GM23338 (cell line): Measurements from ENCODE around the gene MBD1. TPM values are rescaled to one million over a fixed set of nuclear protein-coding genes. Genes with fewer than 3 reads are reported as not detected.
A peak's percentile ranks its signal among the peaks of the same experiment; 100 is the strongest.

Source experiments
- ATAC-seq: fragments of 200-7000 bp; cut with Tn5 transposase; 3 replicates; pipeline ENCODE4 v1.9.1; 2020
- DNase-seq: peaks from one replicate; pipeline ENCODE4 v3.0.0-alpha.2; 2015; ENCODE audit warnings: low spot score
- H2AFZ ChIP-seq: fragments of 200-600 bp; sonication (generic); 2 replicates; pipeline ENCODE4 v1.8.0; 2016; ENCODE audit warnings: antibody characterized with exemption, mild to moderate bottlenecking, moderate library complexity
- H3F3A ChIP-seq: fragments of 200-600 bp; sonication (generic); replicated peaks from 2 replicates; pipeline ENCODE4 v1.8.0; 2017; ENCODE audit warnings: antibody characterized with exemption, mixed run types, low read depth
- H3K27ac ChIP-seq: fragments of 200-600 bp; sonication (generic); 2 replicates; pipeline ENCODE4 v1.6.1; 2016; ENCODE audit warnings: low read depth
- H3K27me3 ChIP-seq: fragments of 200-600 bp; sonication (generic); 2 replicates; pipeline ENCODE4 v1.8.0; 2016; ENCODE audit warnings: mild to moderate bottlenecking, mixed run types, moderate library complexity; ENCODE audit not compliant: insufficient read depth
- H3K36me3 ChIP-seq: fragments of 200-600 bp; sonication (generic); 2 replicates; pipeline ENCODE4 v1.8.0; 2016; ENCODE audit warnings: mild to moderate bottlenecking; ENCODE audit not compliant: insufficient read depth
- H3K4me1 ChIP-seq: fragments of 200-600 bp; sonication (generic); 2 replicates; pipeline ENCODE4 v1.8.0; 2016; ENCODE audit warnings: mild to moderate bottlenecking, moderate library complexity; ENCODE audit not compliant: insufficient read depth
- H3K4me2 ChIP-seq: fragments of 200-600 bp; sonication (generic); 2 replicates; pipeline ENCODE4 v1.7.1; 2017; ENCODE audit warnings: mixed run types
- H3K4me3 ChIP-seq: fragments of 200-600 bp; sonication (generic); 2 replicates; pipeline ENCODE4 v1.6.1; 2016; ENCODE audit warnings: mixed run types
- H3K79me2 ChIP-seq: fragments of 200-600 bp; sonication (generic); replicated peaks from 2 replicates; pipeline ENCODE4 v1.8.0; 2017; ENCODE audit warnings: mild to moderate bottlenecking; ENCODE audit not compliant: insufficient read depth
- H3K9me2 ChIP-seq: fragments of 200-600 bp; sonication (generic); 2 replicates; pipeline ENCODE4 v1.8.0; 2017; ENCODE audit not compliant: insufficient read depth
- H4K20me1 ChIP-seq: fragments of 200-600 bp; sonication (generic); replicated peaks from 2 replicates; pipeline ENCODE4 v1.8.0; 2017; ENCODE audit warnings: mild to moderate bottlenecking; ENCODE audit not compliant: insufficient read depth
- H3K27ac Mint-ChIP-seq: 2 replicates; pipeline ENCODE4 v1.8.0; 2020; ENCODE audit warnings: inconsistent platforms, mild to moderate bottlenecking, moderate library complexity, mixed read lengths
- H3K27me3 Mint-ChIP-seq: 3 replicates; pipeline ENCODE4 v1.8.0; 2022; ENCODE audit warnings: low read depth, mild to moderate bottlenecking, moderate library complexity, mixed read lengths, inconsistent platforms; ENCODE audit not compliant: insufficient read depth, poor library complexity
- H3K36me3 Mint-ChIP-seq: 3 replicates; pipeline ENCODE4 v1.8.0; 2021; ENCODE audit warnings: low read depth, mild to moderate bottlenecking, inconsistent platforms, moderate library complexity, mixed read lengths
- H3K4me1 Mint-ChIP-seq: 3 replicates; pipeline ENCODE4 v1.8.0; 2020; ENCODE audit warnings: mild to moderate bottlenecking, inconsistent platforms, mixed read lengths
- H3K4me3 Mint-ChIP-seq: 3 replicates; pipeline ENCODE4 v1.8.0; 2021; ENCODE audit warnings: moderate library complexity, mild to moderate bottlenecking, inconsistent platforms, mixed read lengths
- H3K9me3 Mint-ChIP-seq: 3 replicates; pipeline ENCODE4 v1.8.0; 2020; ENCODE audit warnings: moderate library complexity, mild to moderate bottlenecking, inconsistent platforms, mixed read lengths
- CREB1 ChIP-seq: fragments of 250-450 bp; sonication (Bioruptor Pico); IDR thresholded peaks from 2 replicates; pipeline ENCODE4 v1.5.0; 2020; ENCODE audit warnings: low read depth, mild to moderate bottlenecking, moderate library complexity
- POLR2AphosphoS5 ChIP-seq: IDR thresholded peaks from 2 replicates; pipeline ENCODE4 v1.6.1; 2016; ENCODE audit warnings: antibody characterized with exemption, low read depth
- STAT1 ChIP-seq: IDR thresholded peaks from one replicate; pipeline ENCODE4 v1.6.1; 2016; ENCODE audit warnings: antibody characterized with exemption; ENCODE audit not compliant: unreplicated experiment
- polyA plus RNA-seq: library from polyadenylated mRNA; unstranded; fragments of >200 nt; fragmentation: Nextera tagmentation; extraction: Ambion mirVana; gene quantifications from 2 replicates; pipeline ENCODE4 v1.2.1, GENCODE V29; 2016
- total RNA-seq: library from RNA; depleted of rRNA; stranded (reverse); fragments of >200 nt; shearing (Covaris generic); gene quantifications from 2 replicates; pipeline ENCODE4 v1.2.3, GENCODE V29; 2014
- TF ChIP-seq, protein P1 (sequence below): fragments of 250-450 bp; sonication (Bioruptor Pico); IDR thresholded peaks from 2 replicates; pipeline ENCODE4 v1.5.0; 2020; ENCODE audit warnings: mild to moderate bottlenecking, moderate library complexity

Gene MBD1
- total and polyA plus RNA-seq, 2 experiments from 2014 or later, result 17.0 to 43.5 TPM

- TF ChIP-seq, protein P1, sequence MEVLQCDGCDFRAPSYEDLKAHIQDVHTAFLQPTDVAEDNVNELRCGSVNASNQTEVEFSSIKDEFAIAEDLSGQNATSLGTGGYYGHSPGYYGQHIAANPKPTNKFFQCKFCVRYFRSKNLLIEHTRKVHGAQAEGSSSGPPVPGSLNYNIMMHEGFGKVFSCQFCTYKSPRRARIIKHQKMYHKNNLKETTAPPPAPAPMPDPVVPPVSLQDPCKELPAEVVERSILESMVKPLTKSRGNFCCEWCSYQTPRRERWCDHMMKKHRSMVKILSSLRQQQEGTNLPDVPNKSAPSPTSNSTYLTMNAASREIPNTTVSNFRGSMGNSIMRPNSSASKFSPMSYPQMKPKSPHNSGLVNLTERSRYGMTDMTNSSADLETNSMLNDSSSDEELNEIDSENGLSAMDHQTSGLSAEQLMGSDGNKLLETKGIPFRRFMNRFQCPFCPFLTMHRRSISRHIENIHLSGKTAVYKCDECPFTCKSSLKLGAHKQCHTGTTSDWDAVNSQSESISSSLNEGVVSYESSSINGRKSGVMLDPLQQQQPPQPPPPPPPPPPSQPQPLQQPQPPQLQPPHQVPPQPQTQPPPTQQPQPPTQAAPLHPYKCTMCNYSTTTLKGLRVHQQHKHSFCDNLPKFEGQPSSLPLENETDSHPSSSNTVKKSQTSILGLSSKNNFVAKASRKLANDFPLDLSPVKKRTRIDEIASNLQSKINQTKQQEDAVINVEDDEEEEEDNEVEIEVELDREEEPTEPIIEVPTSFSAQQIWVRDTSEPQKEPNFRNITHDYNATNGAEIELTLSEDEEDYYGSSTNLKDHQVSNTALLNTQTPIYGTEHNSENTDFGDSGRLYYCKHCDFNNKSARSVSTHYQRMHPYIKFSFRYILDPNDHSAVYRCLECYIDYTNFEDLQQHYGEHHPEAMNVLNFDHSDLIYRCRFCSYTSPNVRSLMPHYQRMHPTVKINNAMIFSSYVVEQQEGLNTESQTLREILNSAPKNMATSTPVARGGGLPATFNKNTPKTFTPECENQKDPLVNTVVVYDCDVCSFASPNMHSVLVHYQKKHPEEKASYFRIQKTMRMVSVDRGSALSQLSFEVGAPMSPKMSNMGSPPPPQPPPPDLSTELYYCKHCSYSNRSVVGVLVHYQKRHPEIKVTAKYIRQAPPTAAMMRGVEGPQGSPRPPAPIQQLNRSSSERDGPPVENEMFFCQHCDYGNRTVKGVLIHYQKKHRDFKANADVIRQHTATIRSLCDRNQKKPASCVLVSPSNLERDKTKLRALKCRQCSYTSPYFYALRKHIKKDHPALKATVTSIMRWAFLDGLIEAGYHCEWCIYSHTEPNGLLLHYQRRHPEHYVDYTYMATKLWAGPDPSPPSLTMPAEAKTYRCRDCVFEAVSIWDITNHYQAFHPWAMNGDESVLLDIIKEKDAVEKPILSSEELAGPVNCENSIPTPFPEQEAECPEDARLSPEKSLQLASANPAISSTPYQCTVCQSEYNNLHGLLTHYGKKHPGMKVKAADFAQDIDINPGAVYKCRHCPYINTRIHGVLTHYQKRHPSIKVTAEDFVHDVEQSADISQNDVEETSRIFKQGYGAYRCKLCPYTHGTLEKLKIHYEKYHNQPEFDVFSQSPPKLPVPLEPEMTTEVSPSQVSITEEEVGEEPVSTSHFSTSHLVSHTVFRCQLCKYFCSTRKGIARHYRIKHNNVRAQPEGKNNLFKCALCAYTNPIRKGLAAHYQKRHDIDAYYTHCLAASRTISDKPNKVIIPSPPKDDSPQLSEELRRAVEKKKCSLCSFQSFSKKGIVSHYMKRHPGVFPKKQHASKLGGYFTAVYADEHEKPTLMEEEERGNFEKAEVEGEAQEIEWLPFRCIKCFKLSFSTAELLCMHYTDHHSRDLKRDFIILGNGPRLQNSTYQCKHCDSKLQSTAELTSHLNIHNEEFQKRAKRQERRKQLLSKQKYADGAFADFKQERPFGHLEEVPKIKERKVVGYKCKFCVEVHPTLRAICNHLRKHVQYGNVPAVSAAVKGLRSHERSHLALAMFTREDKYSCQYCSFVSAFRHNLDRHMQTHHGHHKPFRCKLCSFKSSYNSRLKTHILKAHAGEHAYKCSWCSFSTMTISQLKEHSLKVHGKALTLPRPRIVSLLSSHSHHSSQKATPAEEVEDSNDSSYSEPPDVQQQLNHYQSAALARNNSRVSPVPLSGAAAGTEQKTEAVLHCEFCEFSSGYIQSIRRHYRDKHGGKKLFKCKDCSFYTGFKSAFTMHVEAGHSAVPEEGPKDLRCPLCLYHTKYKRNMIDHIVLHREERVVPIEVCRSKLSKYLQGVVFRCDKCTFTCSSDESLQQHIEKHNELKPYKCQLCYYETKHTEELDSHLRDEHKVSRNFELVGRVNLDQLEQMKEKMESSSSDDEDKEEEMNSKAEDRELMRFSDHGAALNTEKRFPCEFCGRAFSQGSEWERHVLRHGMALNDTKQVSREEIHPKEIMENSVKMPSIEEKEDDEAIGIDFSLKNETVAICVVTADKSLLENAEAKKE (CRISPR knock-in tag), result no peak
- no peak for TF ChIP-seq STAT1
These were observed 39.4 kb upstream of the MBD1 start (continued) for GRCh38 chr18:50320719-50321118.

- Mint-ChIP-seq H3K9me3 (no peaks in the 10 kb centered on the region), H3K27me3 (no peaks in the 10 kb centered on the region), H3K36me3 (no peaks in the 10 kb centered on the region), H3K27ac (no peak overlapping the region), H3K4me1 (no peaks in the 10 kb centered on the region), H3K4me3 (no peak overlapping the region)
- DNase-seq (no peak), ATAC-seq (no peak)
- Histone ChIP-seq H4K20me1 (no peaks in the 10 kb centered on the region), H2AFZ (no peak overlapping the region), H3K27ac (no peak overlapping the region), H3K79me2 (no peaks in the 10 kb centered on the region), H3K27me3 (no peaks in the 10 kb centered on the region), H3K9me2 (no peaks in the 10 kb centered on the region), H3K4me2 (no peak overlapping the region), H3K4me1 (peaks cover 6% of the 10 kb centered on the region; the same call in 1 of the 2 replicates), H3F3A (no peaks in the 10 kb centered on the region), H3K4me3 (no peak overlapping the region), H3K36me3 (no peaks in the 10 kb centered on the region)
- TF ChIP-seq CREB1 (peak; percentile 53; the same call in 1 of the 2 replicates), POLR2AphosphoS5 (no peak)
- TF ChIP-seq, protein P1 (CRISPR knock-in tag), result no peak
These were observed 34.0 kb upstream of the MBD1 start for GRCh38 chr18:50315100-50315871.
